ENCODE data around the gene TBX10. TPM values are rescaled to one million over a fixed set of nuclear protein-coding genes. Genes with fewer than 3 reads are reported as not detected.

The TBX10 gene
- total RNA-seq, 1 experiment from 2014 or later: not detected

DNA sequence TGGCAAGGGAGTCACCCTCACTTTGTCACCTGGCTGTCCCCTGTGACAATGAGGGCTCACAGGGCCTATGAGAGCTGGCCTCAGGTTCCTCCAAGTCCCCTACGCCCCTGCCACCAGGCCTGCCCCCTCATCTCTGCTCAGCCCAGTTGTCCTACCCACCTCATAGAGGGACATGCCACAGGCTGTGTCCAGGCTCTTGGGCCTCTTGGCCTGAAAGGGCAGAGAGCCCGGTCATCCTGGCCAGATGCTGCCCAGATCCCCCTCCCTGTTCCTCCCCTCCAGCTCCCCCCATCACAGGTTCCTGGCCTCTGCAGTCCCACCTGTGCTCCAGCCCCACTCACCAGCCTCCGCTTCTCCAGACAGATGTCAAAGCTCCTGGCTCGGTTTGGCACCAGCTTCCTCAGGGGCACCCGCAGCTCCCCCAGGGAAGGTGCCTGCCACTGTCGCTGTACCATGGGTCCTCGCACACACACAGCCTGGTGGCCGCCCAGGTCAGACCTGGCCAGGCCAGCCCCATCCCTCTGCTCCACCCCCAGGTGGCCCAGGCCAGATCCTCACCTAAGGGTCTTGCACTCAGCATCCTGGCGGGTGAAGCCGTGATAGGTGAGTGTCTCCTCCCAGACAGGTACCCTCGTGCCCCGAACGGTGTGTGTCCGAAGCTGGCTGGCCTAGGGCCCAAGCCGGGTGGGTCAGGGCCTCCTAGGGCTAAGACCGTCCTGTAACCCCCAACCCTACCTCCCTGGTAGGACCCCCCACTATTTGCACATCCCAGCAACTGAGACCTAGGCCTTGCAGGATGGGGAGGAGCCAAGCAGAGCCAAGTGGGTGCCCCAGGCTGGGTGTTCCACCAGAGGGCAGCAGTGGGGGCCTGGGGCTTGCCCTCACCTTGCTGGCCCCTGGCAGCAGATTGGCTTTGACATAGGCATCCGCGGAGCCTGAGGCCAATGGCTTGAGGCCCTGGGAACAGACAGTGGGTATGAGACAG lies 24.5 kb downstream of the TBX10 start:
- peak; percentile 47 for DNase-seq (ENCODE audit: low spot score)
- POLR2A ChIA-PET (ENCODE audit: low non-redundant PET): interaction anchor here (0.7 kb wide), 1 partner anchor 15 kb away, joined by 5 read pairs; no protein-coding TSS in a partner anchor
- CTCF ChIA-PET: interaction anchor here (0.5 to 1.3 kb wide), 3 partner anchors 14 to 561 kb away, joined by 3 to 16 read pairs (median 3); partner anchors contain the start of genes CORO1B and NUDT8

DNA sequence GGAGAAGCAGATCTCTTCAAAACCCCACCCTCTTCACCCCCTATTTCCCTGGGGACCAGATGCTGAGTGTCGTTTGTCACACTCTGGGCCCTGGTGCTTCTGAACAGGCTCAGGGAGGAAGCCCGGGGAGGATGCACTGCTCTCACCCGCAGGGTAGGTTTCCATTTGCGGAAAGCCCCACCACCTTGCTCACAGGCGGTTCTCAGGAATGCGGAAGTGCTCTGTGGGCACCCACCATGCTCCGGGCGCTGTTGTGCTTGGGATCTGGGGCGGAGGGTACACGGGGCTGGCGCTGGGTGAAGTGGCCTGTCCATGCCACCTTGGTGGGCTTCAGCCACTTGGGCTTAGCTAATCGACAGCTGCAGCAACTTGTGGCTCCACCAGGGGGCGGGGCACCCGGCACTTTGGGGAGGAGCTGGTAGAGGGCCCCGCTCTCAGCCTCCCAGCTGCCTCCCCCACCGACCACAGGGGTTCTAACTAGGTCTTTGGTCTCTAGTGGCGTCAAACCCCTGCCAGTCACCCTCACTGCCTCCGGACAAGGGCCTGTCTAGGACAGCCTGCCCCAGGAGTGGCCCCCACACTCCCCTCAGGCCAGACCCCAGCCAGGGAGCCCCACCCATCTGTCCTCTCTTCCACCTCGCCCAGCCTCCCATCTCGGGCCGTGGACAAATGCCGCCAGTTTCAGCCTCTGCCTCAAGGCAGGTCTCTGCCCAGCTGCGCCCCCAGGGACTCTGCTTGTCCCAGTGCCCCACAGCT lies 25.4 kb downstream of the TBX10 start:
- BruUV-seq (replicated peaks): no TSS peak
- CTCF ChIA-PET: interaction anchor here (0.5 to 1.3 kb wide), 5 partner anchors 15 to 560 kb away, joined by 3 to 16 read pairs (median 3); partner anchors contain the start of genes CORO1B and NUDT8

More for the DNA sequence above, 24.5 kb downstream of the TBX10 start:
- Histone ChIP-seq H3K27ac (ENCODE audit: low read depth, low read length, poor library complexity, severe bottlenecking) (no peak overlapping the region), H3K36me3 (ENCODE audit: insufficient read depth, low read length, poor library complexity, severe bottlenecking) (peaks cover 14% of the 10 kb centered on the region), H3K9me3 (ENCODE audit: low read depth, low read length, poor library complexity, severe bottlenecking) (no peaks in the 10 kb centered on the region), H3K4me1 (ENCODE audit: insufficient read depth, low read length, poor library complexity, severe bottlenecking) (peaks cover 4% of the 10 kb centered on the region), H3K27me3 (replicated peaks; ENCODE audit: insufficient read depth, low read depth, low read length, poor library complexity) (no peaks in the 10 kb centered on the region), H3K4me3 (ENCODE audit: low read depth, low read length, poor library complexity, severe bottlenecking) (no peak overlapping the region)
- no TSS peak for BruUV-seq (replicated peaks)
- no peak for TF ChIP-seq EZH2 (IDR thresholded peaks at IDR 0.05; ENCODE audit: borderline replicate concordance, low read depth, low read length, poor library complexity, severe bottlenecking)
- TF ChIP-seq, protein P1, sequence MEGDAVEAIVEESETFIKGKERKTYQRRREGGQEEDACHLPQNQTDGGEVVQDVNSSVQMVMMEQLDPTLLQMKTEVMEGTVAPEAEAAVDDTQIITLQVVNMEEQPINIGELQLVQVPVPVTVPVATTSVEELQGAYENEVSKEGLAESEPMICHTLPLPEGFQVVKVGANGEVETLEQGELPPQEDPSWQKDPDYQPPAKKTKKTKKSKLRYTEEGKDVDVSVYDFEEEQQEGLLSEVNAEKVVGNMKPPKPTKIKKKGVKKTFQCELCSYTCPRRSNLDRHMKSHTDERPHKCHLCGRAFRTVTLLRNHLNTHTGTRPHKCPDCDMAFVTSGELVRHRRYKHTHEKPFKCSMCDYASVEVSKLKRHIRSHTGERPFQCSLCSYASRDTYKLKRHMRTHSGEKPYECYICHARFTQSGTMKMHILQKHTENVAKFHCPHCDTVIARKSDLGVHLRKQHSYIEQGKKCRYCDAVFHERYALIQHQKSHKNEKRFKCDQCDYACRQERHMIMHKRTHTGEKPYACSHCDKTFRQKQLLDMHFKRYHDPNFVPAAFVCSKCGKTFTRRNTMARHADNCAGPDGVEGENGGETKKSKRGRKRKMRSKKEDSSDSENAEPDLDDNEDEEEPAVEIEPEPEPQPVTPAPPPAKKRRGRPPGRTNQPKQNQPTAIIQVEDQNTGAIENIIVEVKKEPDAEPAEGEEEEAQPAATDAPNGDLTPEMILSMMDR (conservative IDR thresholded peaks at IDR 0.05; ENCODE audit: low read depth, low read length): peak; percentile 62
- intact Hi-C loops (cut with micrococcal nuclease; ENCODE audit: unreplicated experiment): no loop called here

More for the DNA sequence above, 25.4 kb downstream of the TBX10 start:
- Histone ChIP-seq H3K4me3 (ENCODE audit: low read depth, low read length, poor library complexity, severe bottlenecking) (peak overlapping the region; percentile 14), H3K27me3 (replicated peaks; ENCODE audit: insufficient read depth, low read depth, low read length, poor library complexity) (no peaks in the 10 kb centered on the region), H3K4me1 (ENCODE audit: insufficient read depth, low read length, poor library complexity, severe bottlenecking) (peaks cover 4% of the 10 kb centered on the region), H3K36me3 (ENCODE audit: insufficient read depth, low read length, poor library complexity, severe bottlenecking) (peaks cover 22% of the 10 kb centered on the region), H3K9me3 (ENCODE audit: low read depth, low read length, poor library complexity, severe bottlenecking) (no peaks in the 10 kb centered on the region), H3K27ac (ENCODE audit: low read depth, low read length, poor library complexity, severe bottlenecking) (no peak overlapping the region)
- no peak for TF ChIP-seq EZH2 (IDR thresholded peaks at IDR 0.05; ENCODE audit: borderline replicate concordance, low read depth, low read length, poor library complexity, severe bottlenecking)
- TF ChIP-seq, protein P1 (conservative IDR thresholded peaks at IDR 0.05; ENCODE audit: low read depth, low read length): peak; percentile 82
- POLR2A ChIA-PET (ENCODE audit: low non-redundant PET): interaction anchor here (0.7 kb wide), 1 partner anchor 16 kb away, joined by 5 read pairs; no protein-coding TSS in a partner anchor
- peak; percentile 79 for DNase-seq (ENCODE audit: low spot score)
- intact Hi-C loops (cut with micrococcal nuclease; ENCODE audit: unreplicated experiment): no loop called here

Data from A673 (cell line).